HG03442 (cell line): ENCODE measurements around the gene TMUB1.
A peak's percentile ranks its signal among the peaks of the same experiment; 100 is the strongest.
"Not testable (repeated sequence)": the region's sequence is repeated elsewhere in the genome, so short reads cannot be mapped to it uniquely, and the experiment has no call there.

ENCODE experiments used
- ATAC-seq: cut with Tn5 transposase; IDR thresholded peaks from one replicate; pipeline ENCODE4 v1.9.1; 2021; ENCODE audit warnings: mild to moderate bottlenecking, moderate library complexity; ENCODE audit not compliant: unreplicated experiment

The TMUB1 gene

GRCh38 chr7:151057506-151057988, 25.7 kb downstream of the TMUB1 start, which contains the start of gene CDK5:
CDK5 (minus strand) TSS chr7:151057897; CDS start chr7:151057848, 49 bp downstream.
- ATAC-seq, result peak; percentile 9

GRCh38 chr7:151056666-151057505, 26.4 kb downstream of the TMUB1 start:
- no peak for ATAC-seq

GRCh38 chr7:151056283-151056665, 27.0 kb downstream of the TMUB1 start:
- ATAC-seq, result no peak

- ATAC-seq, result no peak
These were observed 29.5 kb downstream of the TMUB1 start for GRCh38 chr7:151053751-151054150.

- ATAC-seq, result no peak
These were observed 30.2 kb downstream of the TMUB1 start for GRCh38 chr7:151053096-151053495.

GRCh38 chr7:151051108-151051507, 32.2 kb downstream of the TMUB1 start:
- ATAC-seq, result no peak

GRCh38 chr7:151048911-151049463, 34.3 kb downstream of the TMUB1 start:
- no peak for ATAC-seq

GRCh38 chr7:151047976-151048815, 35.1 kb downstream of the TMUB1 start, which contains the start of gene ASIC3:
ASIC3 (plus strand) TSS chr7:151048531; CDS start chr7:151048886, 355 bp downstream.
- no peak for ATAC-seq

- ATAC-seq, result no peak
These were observed 36.4 kb downstream of the TMUB1 start for GRCh38 chr7:151046603-151047573.

GRCh38 chr7:151045967-151046366, 37.3 kb downstream of the TMUB1 start:
- ATAC-seq, result no peak

- no peak for ATAC-seq
These were observed 38.0 kb downstream of the TMUB1 start for GRCh38 chr7:151045262-151045661.

- ATAC-seq, result no peak
These were observed 39.3 kb downstream of the TMUB1 start for GRCh38 chr7:151043959-151044358.

GRCh38 chr7:151043449-151043848, 39.8 kb downstream of the TMUB1 start:
- not testable (repeated sequence) for ATAC-seq

- no peak for ATAC-seq
These were observed 42.5 kb downstream of the TMUB1 start for GRCh38 chr7:151040616-151041375.

GRCh38 chr7:151039850-151040548, 43.3 kb downstream of the TMUB1 start:
- no peak for ATAC-seq

- peak; percentile 56 for ATAC-seq
These were observed 44.1 kb downstream of the TMUB1 start for GRCh38 chr7:151038951-151039849.

- ATAC-seq, result no peak
These were observed 47.4 kb downstream of the TMUB1 start for GRCh38 chr7:151035902-151036301.
